ENCODE results near the gene CD68. TPM values are rescaled to one million over a fixed set of nuclear protein-coding genes. Genes with fewer than 3 reads are reported as not detected.

CD68 gene
- 25.7 and 31.7 TPM in 2 replicates for total RNA-seq

GRCh38 chr17:7579001-7579833 is at the start of gene CD68:
TSS of gene CD68 (plus strand) at chr17:7579638. CDS start at chr17:7579678, 40 bp downstream.

GRCh38 chr17:7548585-7549400 is 30.6 kb upstream of the CD68 start, which contains the start of gene TNFSF12:
TSS of gene TNFSF12 (plus strand) at chr17:7549058. CDS start at chr17:7549154, 96 bp downstream.

GRCh38 chr17:7558544-7559319 is 20.7 kb upstream of the CD68 start, which contains the start of gene TNFSF13:
TSS of gene TNFSF13 (plus strand) at chr17:7558750. CDS start at chr17:7559040, 290 bp downstream.

GRCh38 chr17:7561589-7562207 is 17.7 kb upstream of the CD68 start, which contains the start of gene SENP3:
TSS of gene SENP3 (plus strand) at chr17:7561919. CDS start at chr17:7563077, 1,158 bp downstream.

GRCh38 chr17:7583253-7584109 is 4.0 kb downstream of the CD68 start, which contains the start of gene MPDU1:
TSS of gene MPDU1 (plus strand) at chr17:7583852. CDS start at chr17:7583863, 11 bp downstream.

GRCh38 chr17:7589891-7590691 is 10.7 kb downstream of the CD68 start, which contains the start of gene SOX15:
TSS of gene SOX15 (minus strand) at chr17:7590094. CDS start at chr17:7589676, 418 bp downstream.

GRCh38 chr17:7614425-7615264 is 35.2 kb downstream of the CD68 start, which contains the start of gene FXR2:
TSS of gene FXR2 (minus strand) at chr17:7614897. CDS start at chr17:7614532, 365 bp downstream.

GRCh38 chr17:7627250-7628121 is 48.0 kb downstream of the CD68 start, which contains the start of gene SAT2:
TSS of gene SAT2 (minus strand) at chr17:7627821. CDS start at chr17:7627635, 186 bp downstream.

GRCh38 chr17:7629939-7630571 is 50.6 kb downstream of the CD68 start, which contains the start of gene SHBG:
TSS of gene SHBG (plus strand) at chr17:7630135. CDS start at chr17:7630173, 38 bp downstream.

Other genes with a start within 250 kb of the CD68 start
- gene ACAP1, start 243.1 kb upstream of the CD68 start, total RNA-seq = 0.73 TPM in 1 of 2 replicates, not detected in the other
- gene KCTD11, start 227.5 kb upstream of the CD68 start, total RNA-seq = 11.9 and 14.6 TPM in 2 replicates
- not detected in 2 replicates for gene TMEM95, start 224.5 kb upstream of the CD68 start, total RNA-seq
- gene TNK1, start 198.5 kb upstream of the CD68 start, total RNA-seq = 0.05 TPM in 1 of 2 replicates, not detected in the other
- 48.7 and 57.0 TPM in 2 replicates for gene PLSCR3, start 185.1 kb upstream of the CD68 start, total RNA-seq
- 42.9 and 68.5 TPM in 2 replicates for gene TMEM256, start 175.5 kb upstream of the CD68 start, total RNA-seq
- 20.6 and 23.5 TPM in 2 replicates for gene NLGN2, start 171.8 kb upstream of the CD68 start, total RNA-seq
- not detected in 2 replicates for gene SPEM1, start 159.3 kb upstream of the CD68 start, total RNA-seq
- not detected in 2 replicates for gene SPEM2, start 154.0 kb upstream of the CD68 start, total RNA-seq
- not detected in 2 replicates for gene SPEM3, start 150.8 kb upstream of the CD68 start, total RNA-seq
- 0.62 and 2.1 TPM in 2 replicates for gene TMEM102, start 144.2 kb upstream of the CD68 start, total RNA-seq
- gene FGF11, start 140.1 kb upstream of the CD68 start, total RNA-seq = 1.1 and 1.2 TPM in 2 replicates
- gene CHRNB1, start 134.6 kb upstream of the CD68 start, total RNA-seq = 2.5 and 4.8 TPM in 2 replicates
- 25.5 and 32.9 TPM in 2 replicates for gene ZBTB4, start 100.0 kb upstream of the CD68 start, total RNA-seq
- gene SLC35G6, start 98.2 kb upstream of the CD68 start, total RNA-seq = not detected in 2 replicates
- 67.3 and 74.0 TPM in 2 replicates for gene POLR2A, start 95.3 kb upstream of the CD68 start, total RNA-seq
- gene TNFSF12, start 30.6 kb upstream of the CD68 start, total RNA-seq = 14.6 and 15.0 TPM in 2 replicates
- 3.2 and 8.0 TPM in 2 replicates for gene TNFSF13, start 20.9 kb upstream of the CD68 start, total RNA-seq
- 30.5 and 32.1 TPM in 2 replicates for gene SENP3, start 17.7 kb upstream of the CD68 start, total RNA-seq
- 62.5 and 77.8 TPM in 2 replicates for gene MPDU1, start 4.2 kb downstream of the CD68 start, total RNA-seq
- 0.20 and 0.25 TPM in 2 replicates for gene SOX15, start 10.5 kb downstream of the CD68 start, total RNA-seq
- 20.4 and 24.7 TPM in 2 replicates for gene FXR2, start 35.3 kb downstream of the CD68 start, total RNA-seq
- gene SAT2, start 48.2 kb downstream of the CD68 start, total RNA-seq = 131 and 141 TPM in 2 replicates
- 0.81 and 0.83 TPM in 2 replicates for gene SHBG, start 50.5 kb downstream of the CD68 start, total RNA-seq
- 0.10 and 0.12 TPM in 2 replicates for gene ATP1B2, start 71.3 kb downstream of the CD68 start, total RNA-seq
- gene TP53, start 107.9 kb downstream of the CD68 start, total RNA-seq = 33.1 and 47.9 TPM in 2 replicates
- gene WRAP53, start 108.8 kb downstream of the CD68 start, total RNA-seq = 4.1 and 4.9 TPM in 2 replicates
- 7.0 and 8.4 TPM in 2 replicates for gene EFNB3, start 125.6 kb downstream of the CD68 start, total RNA-seq
- 1.2 TPM in 2 replicates for gene DNAH2, start 138.1 kb downstream of the CD68 start, total RNA-seq